H1 (cell line): Measurements from ENCODE around the gene BNC1. TPM values are rescaled to one million over a fixed set of nuclear protein-coding genes. Genes with fewer than 3 reads are reported as not detected.
A peak's percentile ranks its signal among the peaks of the same experiment; 100 is the strongest.

Source experiments
- CTCF ChIA-PET: fragments of 300-600 bp; sonication (Branson Sonifier 250); formaldehyde crosslinking; loops from one replicate; lab custom pipeline; 2021; ENCODE audit not compliant: partially characterized antibody; lab: Charles Lee
- POLR2A ChIA-PET: fragments of 300-600 bp; sonication (Branson Sonifier 250); formaldehyde crosslinking; loops from one replicate; lab custom pipeline; 2021; ENCODE audit warnings: inconsistent platforms; ENCODE audit not compliant: partially characterized antibody; lab: Charles Lee
- DNase-seq, 2 experiments: peaks; one replicate each; pipeline versions ENCODE4 v3.0.0 to v3.0.0-alpha.2; 2010 to 2022; ENCODE audit warnings: low spot score in 2 of 2, low read depth in 1 of 2, mixed read lengths in 1 of 2
- FAIRE-seq: peaks from 2 replicates; lab custom pipeline; 2011; peaks lifted over from hg19 to GRCh38; lab: Jason Lieb, UNC
- H2AFZ ChIP-seq: 2 replicates; pipeline ENCODE4 v1.8.1; 2012; ENCODE audit warnings: low read length, inconsistent platforms
- H2AK5ac ChIP-seq: 2 replicates; pipeline ENCODE4 v1.6.1; 2013; ENCODE audit warnings: low read depth, low read length
- H2BK120ac ChIP-seq: replicated peaks from 2 replicates; pipeline ENCODE3; 2013; ENCODE audit warnings: low read depth, low read length, inconsistent platforms
- H2BK12ac ChIP-seq: 2 replicates; pipeline ENCODE4 v1.6.1; 2013; ENCODE audit warnings: low read depth, low read length
- H2BK15ac ChIP-seq: 2 replicates; pipeline ENCODE4 v1.6.1; 2013; ENCODE audit warnings: low read length
- H2BK20ac ChIP-seq: 2 replicates; pipeline ENCODE4 v1.6.1; 2013; ENCODE audit warnings: low read length
- H2BK5ac ChIP-seq: 2 replicates; pipeline ENCODE4 v1.6.1; 2013; ENCODE audit warnings: low read depth, low read length
- H3K14ac ChIP-seq: 2 replicates; pipeline ENCODE4 v1.6.1; 2013; ENCODE audit warnings: inconsistent platforms; ENCODE audit not compliant: insufficient read length
- H3K18ac ChIP-seq: 2 replicates; pipeline ENCODE4 v1.6.1; 2013; ENCODE audit warnings: low read length; ENCODE audit errors: extremely low read depth
- H3K23ac ChIP-seq: 2 replicates; pipeline ENCODE4 v1.6.1; 2013; ENCODE audit warnings: inconsistent platforms; ENCODE audit not compliant: insufficient read length
- H3K23me2 ChIP-seq: 2 replicates; pipeline ENCODE4 v1.6.1; 2013; ENCODE audit warnings: low read depth, low read length
- H3K27ac ChIP-seq: 2 replicates; pipeline ENCODE4 v1.6.1; 2011; ENCODE audit warnings: low read depth, low read length, inconsistent platforms
- H3K27me3 ChIP-seq, 4 experiments: replicated peaks in 1 of 4; 1 replicate in 1 of 4; 2 replicates in 3 of 4; pipeline versions ENCODE4 v1.6.1 to v1.8.1; 2011 to 2013; ENCODE audit warnings: low read length in 3 of 4, mild to moderate bottlenecking in 3 of 4, inconsistent platforms in 2 of 4, mixed read lengths in 2 of 4, moderate library complexity in 1 of 4; ENCODE audit not compliant: control insufficient read depth in 3 of 4, insufficient read depth in 3 of 4; ENCODE audit errors: extremely low read depth in 1 of 4
- H3K36me3 ChIP-seq, 4 experiments: 2 replicates each; pipeline versions ENCODE4 v1.6.1 to v1.8.1; 2011 to 2013; ENCODE audit warnings: mild to moderate bottlenecking in 4 of 4, low read length in 3 of 4, moderate library complexity in 2 of 4, control low read depth in 1 of 4, inconsistent platforms in 1 of 4; ENCODE audit not compliant: insufficient read depth in 4 of 4, control insufficient read depth in 2 of 4
- H3K4ac ChIP-seq: replicated peaks from 2 replicates; pipeline ENCODE3; 2013; ENCODE audit warnings: low read length, low read depth, mixed read lengths, inconsistent platforms; ENCODE audit not compliant: insufficient read length
- H3K4me1 ChIP-seq, 4 experiments: replicated peaks in 1 of 4; 1 replicate in 1 of 4; 2 replicates in 3 of 4; pipeline versions ENCODE4 v1.6.1 to v1.8.1; 2011 to 2013; ENCODE audit warnings: low read length in 3 of 4, inconsistent platforms in 2 of 4, mixed read lengths in 1 of 4; ENCODE audit not compliant: insufficient read depth in 4 of 4, control insufficient read depth in 3 of 4
- H3K4me2 ChIP-seq, 2 experiments: 2 replicates each; pipeline versions ENCODE4 v1.6.1 to v1.8.1; 2011 to 2013; ENCODE audit warnings: low read depth in 2 of 2, low read length in 2 of 2, control low read depth in 1 of 2, inconsistent platforms in 1 of 2, mild to moderate bottlenecking in 1 of 2; ENCODE audit not compliant: insufficient read depth in 1 of 2
- H3K4me3 ChIP-seq, 4 experiments: fragments of 200-600, 300-600 bp in 1 of 4; sonication (generic), shearing (Covaris generic), sonication (Bioruptor Twin) in 1 of 4; 2 replicates each; pipeline versions ENCODE4 v1.5.1 to v1.8.1; 2011 to 2016; ENCODE audit warnings: low read length in 4 of 4, low read depth in 3 of 4, control low read depth in 2 of 4, inconsistent platforms in 2 of 4, mild to moderate bottlenecking in 2 of 4, mixed read lengths in 1 of 4, moderate library complexity in 1 of 4; ENCODE audit not compliant: insufficient read depth in 2 of 4; ENCODE audit errors: extremely low read depth in 1 of 4
- H3K56ac ChIP-seq: replicated peaks from 2 replicates; pipeline ENCODE3; 2013; ENCODE audit warnings: low read depth, mild to moderate bottlenecking, mixed read lengths, low read length, inconsistent platforms; ENCODE audit not compliant: insufficient read length
- H3K79me1 ChIP-seq: 2 replicates; pipeline ENCODE4 v1.6.1; 2013; ENCODE audit warnings: low read depth, low read length, control low read depth
- H3K79me2 ChIP-seq, 2 experiments: 2 replicates each; pipeline versions ENCODE4 v1.6.1 to v1.8.1; 2012 to 2013; ENCODE audit warnings: low read length in 2 of 2, mild to moderate bottlenecking in 2 of 2, inconsistent platforms in 1 of 2; ENCODE audit not compliant: insufficient read depth in 2 of 2, control insufficient read depth in 1 of 2
- H3K9ac ChIP-seq, 4 experiments: replicated peaks in 1 of 4; 1 replicate in 1 of 4; 2 replicates in 3 of 4; pipeline versions ENCODE4 v1.6.1 to v1.8.1; 2011 to 2013; ENCODE audit warnings: low read depth in 3 of 4, low read length in 3 of 4, control low read depth in 2 of 4, mild to moderate bottlenecking in 2 of 4, moderate library complexity in 2 of 4, inconsistent platforms in 1 of 4; ENCODE audit errors: extremely low read depth in 1 of 4
- H3K9me3 ChIP-seq, 2 experiments: 2 replicates each; pipeline versions ENCODE4 v1.6.1 to v1.8.1; 2012 to 2013; ENCODE audit warnings: mild to moderate bottlenecking in 2 of 2, moderate library complexity in 2 of 2, control low read depth in 1 of 2, inconsistent platforms in 1 of 2, low read depth in 1 of 2, low read length in 1 of 2, mixed read lengths in 1 of 2; ENCODE audit not compliant: insufficient read depth in 2 of 2
- H4K20me1 ChIP-seq, 2 experiments: replicated peaks in 1 of 2; 2 replicates each; pipeline versions ENCODE3 to v1.8.1; 2011 to 2013; ENCODE audit warnings: inconsistent platforms in 2 of 2, low read length in 2 of 2, mild to moderate bottlenecking in 1 of 2; ENCODE audit not compliant: insufficient read depth in 2 of 2, control insufficient read depth in 1 of 2
- H4K5ac ChIP-seq: 2 replicates; pipeline ENCODE4 v1.6.1; 2013; ENCODE audit warnings: low read length, low read depth, mixed read lengths, inconsistent platforms; ENCODE audit not compliant: insufficient read length
- H4K8ac ChIP-seq: 2 replicates; pipeline ENCODE4 v1.8.0; 2013; ENCODE audit warnings: mild to moderate bottlenecking, moderate library complexity, low read length, inconsistent platforms; ENCODE audit not compliant: insufficient read depth; ENCODE audit errors: extremely low read depth
- H4K91ac ChIP-seq: replicated peaks from 2 replicates; pipeline ENCODE3; 2013; ENCODE audit warnings: low read length, mixed read lengths, inconsistent platforms; ENCODE audit not compliant: insufficient read length
- CBX8 ChIP-seq: fragments of 300-800, 300-1000 bp; sonication (generic); IDR thresholded peaks from 2 replicates; pipeline ENCODE4 v1.7.1; 2016; ENCODE audit warnings: low read depth, low read length, borderline replicate concordance
- JUN ChIP-seq: IDR thresholded peaks from 2 replicates; pipeline ENCODE4 v1.6.1; 2011; ENCODE audit warnings: low read depth, mild to moderate bottlenecking, improper control_type of control experiment, low read length
- NANOG ChIP-seq: IDR thresholded peaks from 2 replicates; pipeline ENCODE4 v1.6.1; 2011; ENCODE audit warnings: low read length, low read depth, mild to moderate bottlenecking, inconsistent platforms; ENCODE audit not compliant: insufficient read depth, poor library complexity, severe bottlenecking
- RFX5 ChIP-seq: IDR thresholded peaks from 2 replicates; pipeline ENCODE4 v1.6.1; 2011; ENCODE audit warnings: low read depth, low read length, improper control_type of control experiment, borderline replicate concordance
- SIN3A ChIP-seq, 2 experiments: IDR thresholded peaks in 1 of 2; conservative IDR thresholded peaks in 1 of 2; 2 replicates each; pipeline ENCODE4 v1.6.1; 2011 to 2012; ENCODE audit warnings: low read length in 2 of 2, improper control_type of control experiment in 1 of 2, low read depth in 1 of 2, mild to moderate bottlenecking in 1 of 2
- SP1 ChIP-seq: IDR thresholded peaks from 2 replicates; pipeline ENCODE4 v1.6.1; 2011; ENCODE audit warnings: low read depth, low read length
- SRF ChIP-seq: IDR thresholded peaks from 2 replicates; pipeline ENCODE4 v1.6.1; 2011; ENCODE audit warnings: mild to moderate bottlenecking, low read depth, low read length, moderate library complexity
- ZNF274 ChIP-seq: IDR thresholded peaks from 2 replicates; pipeline ENCODE4 v1.7.0; 2012; ENCODE audit warnings: low read length, borderline replicate concordance; ENCODE audit errors: extremely low read depth
- WGBS, 2 experiments: shearing (Covaris generic) in 1 of 2; methylation state at CpG; one replicate each; pipeline versions ENCODE4 v1.1.6 to v1.1.7; 2013 to 2015; ENCODE audit warnings: low lambda C conversion rate in 2 of 2, mixed read lengths in 2 of 2, inconsistent platforms in 1 of 2, low coverage in 1 of 2, missing lambda C conversion rate in 1 of 2; ENCODE audit not compliant: insufficient replicate concordance in 2 of 2, insufficient coverage in 1 of 2, insufficient read length in 1 of 2; ENCODE audit errors: extremely low coverage in 1 of 2, missing lambda C conversion rate in 1 of 2; 5-methylcytosine and 5-hydroxymethylcytosine counted together
- polyA plus RNA-seq, 7 experiments: library from polyadenylated mRNA; depleted of rRNA in 3 of 7; stranded (reverse) in 5 of 7; unstranded in 2 of 7; fragments of >200 nt in 5 of 7; fragments of 200-250 nt in 2 of 7; gene quantifications; 1 replicate in 5 of 7; 2 replicates in 1 of 7; 4 replicates in 1 of 7; pipeline versions ENCODE4 v1.2.1 to v1.2.3, GENCODE V29; 2011 to 2013; ENCODE audit warnings: missing spikeins in 2 of 7, mixed read lengths in 2 of 7
- total RNA-seq: library from RNA; stranded (reverse); fragmentation: NEBNext Ultra II Directional; extraction: Animal tissue kit (Norgen Biotek cat#: 25700); gene quantifications from 2 replicates; pipeline ENCODE4 v1.2.1, GENCODE V29; 2021

The BNC1 gene
- total and polyA plus RNA-seq, 2 of the 8 experiments (the other 6 are each of a cell fraction or from before 2014, with no cell fraction given), result 0.99 to 2.1 TPM

GRCh38 chr15:83322061-83322460 lies 37.6 kb upstream of the BNC1 start:
- Histone ChIP-seq H3K9me3 (no peaks in the 10 kb centered on the region), H4K5ac (no peak overlapping the region), H4K8ac (no peak overlapping the region), H3K4me3 (no peak overlapping the region), H3K56ac (no peak overlapping the region), H2AK5ac (no peak overlapping the region), H2BK5ac (no peak overlapping the region), H4K20me1 (no peaks in the 10 kb centered on the region), H2AFZ (peak overlapping the region; percentile 55; the same call in 1 of the 2 replicates), H3K79me2 (no peaks in the 10 kb centered on the region), H3K14ac (no peak overlapping the region), H3K27me3 (no peaks in the 10 kb centered on the region), H3K4me2 (no peak overlapping the region), H3K9ac (no peak overlapping the region), H2BK20ac (no peak overlapping the region), H3K79me1 (no peaks in the 10 kb centered on the region), H3K23ac (no peak overlapping the region), H3K4me1 (peaks cover 0 to 2% (median 0%) of the 10 kb centered on the region in 4 experiments; a peak in 1 of 7 replicates), H3K36me3 (no peaks in the 10 kb centered on the region), H3K4ac (no peak overlapping the region), H2BK15ac (no peak overlapping the region), H3K18ac (no peak overlapping the region), H3K23me2 (no peaks in the 10 kb centered on the region), H2BK12ac (no peak overlapping the region), H4K91ac (no peak overlapping the region), H2BK120ac (no peak overlapping the region), H3K27ac (no peak overlapping the region)
- no peak for DNase-seq
- TF ChIP-seq SRF (no peak), SP1 (no peak), ZNF274 (no peak), RFX5 (no peak), JUN (no peak), SIN3A (conservative IDR thresholded peaks at IDR 0.05 in 1 of 2, IDR thresholded peaks at IDR 0.05 in 1 of 2; ENCODE audit: low read depth in 1 of 2, low read length in 2 of 2) (no peak), NANOG (no peak), CBX8 (no peak)
- ChIA-PET POLR2A (no interaction called here), CTCF (interaction anchor here (1.2 to 2.1 kb wide), 4 partner anchors 12 to 103 kb away, joined by 3 to 5 read pairs (median 4); no protein-coding TSS in a partner anchor)
- no peak for FAIRE-seq
- 78% methylated on average over 6 of the region's 6 CpGs; no CpG with 5 or more reads in 1 of the 2 experiments for WGBS, 2 experiments
